Loucy (cell line): ENCODE measurements around the gene KRTAP12-3.

Source experiments
- H2AFZ ChIP-seq: fragments of 200-600 bp; sonication (generic); 2 replicates; pipeline ENCODE4 v1.6.0; 2016; ENCODE audit warnings: antibody characterized with exemption, mild to moderate bottlenecking, low read length, moderate library complexity
- H3F3A ChIP-seq: fragments of 200-600 bp; 2 replicates; pipeline ENCODE4 v1.6.0; 2016; ENCODE audit warnings: antibody characterized with exemption, low read depth, mild to moderate bottlenecking
- H3K27me3 ChIP-seq: fragments of 200-600 bp; sonication (generic); 2 replicates; pipeline ENCODE4 v1.6.1; 2014; ENCODE audit warnings: low read length, mild to moderate bottlenecking; ENCODE audit not compliant: insufficient read depth, poor library complexity, severe bottlenecking
- H3K36me3 ChIP-seq: fragments of 200-600 bp; sonication (generic); 2 replicates; pipeline ENCODE4 v1.6.1; 2016; ENCODE audit warnings: low read length; ENCODE audit not compliant: insufficient read depth
- H3K4me1 ChIP-seq: fragments of 200-600 bp; sonication (generic); 2 replicates; pipeline ENCODE4 v1.5.1; 2014; ENCODE audit warnings: low read length, mild to moderate bottlenecking; ENCODE audit not compliant: insufficient read depth, poor library complexity, severe bottlenecking
- H3K4me2 ChIP-seq: fragments of 200-600 bp; sonication (generic); 2 replicates; pipeline ENCODE4 v1.6.0; 2014; ENCODE audit warnings: antibody characterized with exemption, low read length, low read depth, mild to moderate bottlenecking; ENCODE audit not compliant: poor library complexity, severe bottlenecking
- H3K4me3 ChIP-seq: fragments of 200-600 bp; sonication (generic); 2 replicates; pipeline ENCODE4 v1.5.1; 2014; ENCODE audit warnings: low read length, mild to moderate bottlenecking, mixed read lengths; ENCODE audit not compliant: poor library complexity, severe bottlenecking
- H3K79me2 ChIP-seq: fragments of 200-600 bp; sonication (generic); 2 replicates; pipeline ENCODE4 v1.6.1; 2014; ENCODE audit warnings: low read length; ENCODE audit not compliant: insufficient read depth
- H3K9ac ChIP-seq: fragments of 200-600 bp; sonication (generic); 2 replicates; pipeline ENCODE4 v1.6.0; 2014; ENCODE audit warnings: mild to moderate bottlenecking, low read depth, low read length, moderate library complexity; ENCODE audit not compliant: poor library complexity, severe bottlenecking
- H3K9me2 ChIP-seq: fragments of 200-600 bp; sonication (generic); replicated peaks from 2 replicates; pipeline ENCODE4 v1.6.1; 2016; ENCODE audit warnings: low read depth, low read length, mixed read lengths
- H3K9me3 ChIP-seq: fragments of 200-600 bp; sonication (generic); 2 replicates; pipeline ENCODE4 v1.6.1; 2014; ENCODE audit warnings: mild to moderate bottlenecking, antibody characterized with exemption, low read length, low read depth; ENCODE audit not compliant: insufficient read depth
- H4K20me1 ChIP-seq: fragments of 200-600 bp; sonication (generic); 2 replicates; pipeline ENCODE4 v1.6.0; 2014; ENCODE audit warnings: antibody characterized with exemption, low read length, mild to moderate bottlenecking; ENCODE audit not compliant: insufficient read depth, poor library complexity, severe bottlenecking
- EZH2phosphoT487 ChIP-seq: fragments of 200-600 bp; IDR thresholded peaks from 2 replicates; pipeline ENCODE4 v1.6.1; 2018; ENCODE audit warnings: antibody characterized with exemption, mild to moderate bottlenecking, moderate library complexity, borderline replicate concordance
- TF ChIP-seq, protein P1 (sequence below): fragments of 200-600 bp; sonication (generic); conservative IDR thresholded peaks from 2 replicates; pipeline ENCODE4 v1.5.1; 2014; ENCODE audit warnings: mild to moderate bottlenecking, antibody characterized with exemption, low read length

The KRTAP12-3 gene

GRCh38 chr21:44666401-44667320, 8.9 kb downstream of the KRTAP12-3 start, which contains the start of gene KRTAP12-2:
Gene KRTAP12-2 (minus strand): TSS chr21:44666927. CDS start chr21:44666886, 41 bp downstream.
- no peaks in the 10 kb centered on the region for H4K20me1 ChIP-seq
- H3K9ac ChIP-seq, result no peak within 1 kb of the TSS
- H3K27me3 ChIP-seq, result no peaks in the 10 kb centered on the region
- no peaks in the 10 kb centered on the region for H3F3A ChIP-seq
- H3K79me2 ChIP-seq, result no peaks in the 10 kb centered on the region
- H3K4me3 ChIP-seq, result no peak within 1 kb of the TSS
- peaks cover 5% of the 10 kb centered on the region; the same call in 1 of the 2 replicates for H3K9me3 ChIP-seq
- H3K4me1 ChIP-seq, result no peaks in the 10 kb centered on the region
- H2AFZ ChIP-seq, result no peak within 1 kb of the TSS
- no peaks in the 10 kb centered on the region for H3K36me3 ChIP-seq
- H3K9me2 ChIP-seq, result no peaks in the 10 kb centered on the region
- TF ChIP-seq EZH2phosphoT487, result no peak
- TF ChIP-seq, protein P1, sequence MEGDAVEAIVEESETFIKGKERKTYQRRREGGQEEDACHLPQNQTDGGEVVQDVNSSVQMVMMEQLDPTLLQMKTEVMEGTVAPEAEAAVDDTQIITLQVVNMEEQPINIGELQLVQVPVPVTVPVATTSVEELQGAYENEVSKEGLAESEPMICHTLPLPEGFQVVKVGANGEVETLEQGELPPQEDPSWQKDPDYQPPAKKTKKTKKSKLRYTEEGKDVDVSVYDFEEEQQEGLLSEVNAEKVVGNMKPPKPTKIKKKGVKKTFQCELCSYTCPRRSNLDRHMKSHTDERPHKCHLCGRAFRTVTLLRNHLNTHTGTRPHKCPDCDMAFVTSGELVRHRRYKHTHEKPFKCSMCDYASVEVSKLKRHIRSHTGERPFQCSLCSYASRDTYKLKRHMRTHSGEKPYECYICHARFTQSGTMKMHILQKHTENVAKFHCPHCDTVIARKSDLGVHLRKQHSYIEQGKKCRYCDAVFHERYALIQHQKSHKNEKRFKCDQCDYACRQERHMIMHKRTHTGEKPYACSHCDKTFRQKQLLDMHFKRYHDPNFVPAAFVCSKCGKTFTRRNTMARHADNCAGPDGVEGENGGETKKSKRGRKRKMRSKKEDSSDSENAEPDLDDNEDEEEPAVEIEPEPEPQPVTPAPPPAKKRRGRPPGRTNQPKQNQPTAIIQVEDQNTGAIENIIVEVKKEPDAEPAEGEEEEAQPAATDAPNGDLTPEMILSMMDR, result no peak
- H3K4me2 ChIP-seq, result no peak within 1 kb of the TSS

DNA sequence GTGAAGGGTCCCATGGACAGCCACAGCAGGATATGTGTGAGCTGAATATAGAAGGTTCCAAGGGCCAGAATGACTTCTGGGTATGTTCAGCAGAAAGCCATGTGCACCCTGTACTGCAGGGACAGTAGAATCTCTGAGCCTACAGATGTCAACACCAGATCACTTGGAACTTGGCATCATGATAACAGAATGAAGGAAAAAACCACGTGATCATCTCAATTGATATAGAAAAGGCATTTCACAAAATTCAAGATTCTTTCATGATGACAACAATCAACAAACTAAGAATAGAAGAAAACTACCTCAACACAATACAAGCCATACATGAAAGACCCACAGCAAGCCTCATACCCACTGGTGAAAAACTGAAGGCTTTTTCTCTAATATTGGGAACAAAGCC, 9.9 kb downstream of the KRTAP12-3 start:
- TF ChIP-seq, protein P1, result no peak
- TF ChIP-seq EZH2phosphoT487, result no peak
- H3K4me1 ChIP-seq, result no peaks in the 10 kb centered on the region

GRCh38 chr21:44670642-44671432, 13.1 kb downstream of the KRTAP12-3 start:
- no peak overlapping the region for H3K4me3 ChIP-seq
- H3K79me2 ChIP-seq, result no peaks in the 10 kb centered on the region
- H3K9me2 ChIP-seq, result no peaks in the 10 kb centered on the region
- no peaks in the 10 kb centered on the region for H4K20me1 ChIP-seq
- H3K4me1 ChIP-seq, result no peaks in the 10 kb centered on the region
- no peaks in the 10 kb centered on the region for H3F3A ChIP-seq
- no peak overlapping the region for H3K9ac ChIP-seq
- no peaks in the 10 kb centered on the region for H3K27me3 ChIP-seq
- H2AFZ ChIP-seq, result no peak overlapping the region
- no peak overlapping the region for H3K4me2 ChIP-seq
- peaks cover 6% of the 10 kb centered on the region; the same call in 1 of the 2 replicates for H3K9me3 ChIP-seq
- no peak for TF ChIP-seq EZH2phosphoT487
- TF ChIP-seq, protein P1, result no peak
- H3K36me3 ChIP-seq, result no peaks in the 10 kb centered on the region

More for the DNA sequence above, 9.9 kb downstream of the KRTAP12-3 start:
- H3K9ac ChIP-seq, result no peak overlapping the region
- H3K4me2 ChIP-seq, result no peak overlapping the region
- no peak overlapping the region for H3K4me3 ChIP-seq
- H3K27me3 ChIP-seq, result no peaks in the 10 kb centered on the region
- H4K20me1 ChIP-seq, result no peaks in the 10 kb centered on the region
- no peaks in the 10 kb centered on the region for H3F3A ChIP-seq
- no peaks in the 10 kb centered on the region for H3K79me2 ChIP-seq
- H2AFZ ChIP-seq, result no peak overlapping the region
- H3K9me2 ChIP-seq, result no peaks in the 10 kb centered on the region
- H3K36me3 ChIP-seq, result no peaks in the 10 kb centered on the region
- H3K9me3 ChIP-seq, result peaks cover 9% of the 10 kb centered on the region; the same call in 1 of the 2 replicates
